ENCODE data around the gene AKAIN1.

- no peak for TF ChIP-seq EZH2phosphoT487 (IDR thresholded peaks at IDR 0.05; ENCODE audit: low read depth)
- no peak for TF ChIP-seq CTCF (IDR thresholded peaks at IDR 0.05; ENCODE audit: low read depth, low read length)
Measured at GRCh38 chr18:5166606-5167280, 30.3 kb downstream of the AKAIN1 start.

Measured in OCI-LY3 (cell line).